B cell (primary cell): Measurements from ENCODE around the gene CACNA1A. TPM values are rescaled to one million over a fixed set of nuclear protein-coding genes. Genes with fewer than 3 reads are reported as not detected.

Experiments
- ATAC-seq: fragments of 200-7000 bp; cut with Tn5 transposase; one replicate; pipeline ENCODE4 v1.10.0; 2021; ENCODE audit warnings: low read depth, mild to moderate bottlenecking, moderate number of reproducible peaks, moderate library complexity
- CTCF ChIA-PET: fragments of 350-600 bp; sonication (Branson Sonifier 250); formaldehyde crosslinking; loops from one replicate; lab custom pipeline; 2021; ENCODE audit warnings: antibody characterized with exemption, inconsistent platforms; lab: Charles Lee
- POLR2A ChIA-PET: fragments of 350-600 bp; sonication (Branson Sonifier 250); formaldehyde crosslinking; loops from one replicate; lab custom pipeline; 2021; ENCODE audit warnings: antibody characterized with exemption; lab: Charles Lee
- DNase-seq: peaks from one replicate; pipeline ENCODE4 v3.0.0; 2013
- H2AFZ ChIP-seq: 2 replicates; pipeline ENCODE4 v1.6.1; 2012; ENCODE audit warnings: mild to moderate bottlenecking, low read depth, low read length; ENCODE audit not compliant: insufficient read depth, poor library complexity, severe bottlenecking
- H3K27ac ChIP-seq, 2 donors: 1 replicate in 1 of 2; 2 replicates in 1 of 2; pipeline ENCODE4 v1.5.1; 2012 to 2013; ENCODE audit warnings: low read length in 2 of 2, mild to moderate bottlenecking in 2 of 2, moderate library complexity in 1 of 2
- H3K27me3 ChIP-seq, 4 experiments: fragments of 200-600 bp in 1 of 4; sonication (generic) in 1 of 4; replicated peaks in 1 of 4; 1 replicate in 2 of 4; 2 replicates in 2 of 4; pipeline versions ENCODE4 v1.6.1 to v1.7.0; 2013 to 2016; ENCODE audit warnings: low read length in 3 of 4, mild to moderate bottlenecking in 2 of 4, mixed read lengths in 1 of 4, moderate library complexity in 1 of 4; ENCODE audit not compliant: insufficient read depth in 4 of 4, control insufficient read depth in 3 of 4; ENCODE audit errors: control extremely low read depth in 1 of 4
- H3K36me3 ChIP-seq, 2 experiments: replicated peaks in 1 of 2; 1 replicate in 1 of 2; 2 replicates in 1 of 2; pipeline versions ENCODE4 v1.6.1 to v1.7.1; 2013; ENCODE audit warnings: low read length in 1 of 2; ENCODE audit not compliant: insufficient read depth in 2 of 2, control insufficient read depth in 1 of 2; ENCODE audit errors: control extremely low read depth in 1 of 2, extremely low read depth in 1 of 2
- H3K4me1 ChIP-seq, 2 donors: fragments of 200-600 bp in 1 of 2; sonication (generic) in 1 of 2; 1 replicate in 1 of 2; 2 replicates in 1 of 2; pipeline versions ENCODE4 v1.5.1 to v1.6.1; 2013 to 2017; ENCODE audit warnings: low read length in 2 of 2; ENCODE audit not compliant: control insufficient read depth in 2 of 2, insufficient read depth in 2 of 2
- H3K4me2 ChIP-seq: replicated peaks from 2 replicates; pipeline ENCODE3; 2012; ENCODE audit warnings: mild to moderate bottlenecking, low read depth, low read length; ENCODE audit not compliant: poor library complexity, severe bottlenecking
- H3K4me3 ChIP-seq, 5 experiments: fragments of 200-600 bp in 1 of 5; sonication (generic) in 1 of 5; 1 replicate in 3 of 5; 2 replicates in 2 of 5; pipeline versions ENCODE4 v1.5.1 to v1.7.0; 2011 to 2016; ENCODE audit warnings: low read length in 4 of 5, mild to moderate bottlenecking in 4 of 5, low read depth in 2 of 5, control low read depth in 1 of 5, moderate library complexity in 1 of 5; ENCODE audit not compliant: insufficient read depth in 1 of 5; ENCODE audit errors: control extremely low read depth in 1 of 5, extremely low read depth in 1 of 5
- H3K79me2 ChIP-seq: fragments of 200-600 bp; sonication (generic); one replicate; pipeline ENCODE4 v1.6.0; 2016; ENCODE audit warnings: low read length; ENCODE audit not compliant: control insufficient read depth, insufficient read depth
- H3K9ac ChIP-seq: fragments of 200-600 bp; sonication (generic); 2 replicates; pipeline ENCODE4 v1.6.1; 2017; ENCODE audit warnings: mild to moderate bottlenecking, low read length, moderate library complexity
- H3K9me3 ChIP-seq, 3 donors: one replicate each; pipeline versions ENCODE4 v1.6.1 to v1.7.1; 2013; ENCODE audit warnings: low read length in 2 of 3; ENCODE audit not compliant: control insufficient read depth in 2 of 3, insufficient read depth in 1 of 3; ENCODE audit errors: control extremely low read depth in 1 of 3
- H4K20me1 ChIP-seq: 2 replicates; pipeline ENCODE4 v1.6.0; 2012; ENCODE audit warnings: mild to moderate bottlenecking, low read length; ENCODE audit not compliant: insufficient read depth, control insufficient read depth, poor library complexity, severe bottlenecking
- H3K27ac Mint-ChIP-seq: one replicate; pipeline ENCODE4 v1.8.0; 2021; ENCODE audit warnings: mixed read lengths
- H3K27me3 Mint-ChIP-seq: one replicate; pipeline ENCODE4 v1.8.0; 2021; ENCODE audit warnings: mixed read lengths
- H3K4me1 Mint-ChIP-seq: one replicate; pipeline ENCODE4 v1.8.0; 2021; ENCODE audit warnings: mixed read lengths
- H3K4me3 Mint-ChIP-seq: one replicate; pipeline ENCODE4 v1.8.0; 2021; ENCODE audit warnings: mixed read lengths
- H3K9me3 Mint-ChIP-seq: one replicate; pipeline ENCODE4 v1.8.0; 2022; ENCODE audit warnings: mixed read lengths; ENCODE audit not compliant: insufficient read depth
- CTCF ChIP-seq: fragments of 200-600 bp; IDR thresholded peaks from one replicate; pipeline ENCODE4 v1.8.0; 2022; ENCODE audit warnings: antibody characterized with exemption, mild to moderate bottlenecking
- EZH2 ChIP-seq: IDR thresholded peaks from 2 replicates; pipeline ENCODE4 v1.6.1; 2012; ENCODE audit warnings: borderline replicate concordance, low read depth, mild to moderate bottlenecking, moderate library complexity, low read length; ENCODE audit not compliant: insufficient read depth, poor library complexity, severe bottlenecking
- WGBS: methylation state at CpG from one replicate; pipeline ENCODE4 v1.1.5; 2013; ENCODE audit warnings: missing lambda C conversion rate; ENCODE audit not compliant: insufficient coverage; 5-methylcytosine and 5-hydroxymethylcytosine counted together
- intact Hi-C: fragments of 100-400 bp; cut with micrococcal nuclease; formaldehyde crosslinking; loops from one replicate; pipeline ENCODE4 v1.10.0; 2022
- polyA plus RNA-seq: library from polyadenylated mRNA; depleted of rRNA; stranded (reverse); fragments of >200 nt; gene quantifications from 2 replicates; pipeline ENCODE4 v1.2.3, GENCODE V29; 2012
- total RNA-seq, 2 donors: library from RNA; stranded (reverse); fragments of 120-200 nt in 1 of 2; gene quantifications; 1 replicate in 1 of 2; 2 replicates in 1 of 2; pipeline versions ENCODE4 v1.2.3 to v1.2.4, GENCODE V29; 2013 to 2022

CACNA1A gene
- total and polyA plus RNA-seq, 2 donors (not counting 1 experiment from before 2014, with no cell fraction given), result 1.2 to 1.3 TPM

GRCh38 chr19:13226983-13227382, 279.3 kb downstream of the CACNA1A start:
- H3K27ac Mint-ChIP-seq, result no peak overlapping the region

More at GRCh38 chr19:13226983-13227382, 279.3 kb downstream of the CACNA1A start:
- no peaks in the 10 kb centered on the region for H4K20me1 ChIP-seq
- H3K27ac ChIP-seq, result no peak overlapping the region
- Mint-ChIP-seq H3K4me1 (no peaks in the 10 kb centered on the region), H3K27me3 (peaks cover 21% of the 10 kb centered on the region), H3K9me3 (no peaks in the 10 kb centered on the region), H3K4me3 (no peak overlapping the region)
- H3K4me2 ChIP-seq, result no peak overlapping the region
- ChIA-PET CTCF (no interaction called here), POLR2A (no interaction called here)
- TF ChIP-seq CTCF (no peak), EZH2 (no peak)
- peaks cover 0 to 11% (median 1%) of the 10 kb centered on the region in 4 experiments for H3K27me3 ChIP-seq
- DNase-seq (no peak), ATAC-seq (no peak)
- H3K4me3 ChIP-seq, result no peak overlapping the region
- WGBS, result 87% methylated on average over 10 of the region's 14 CpGs
- H2AFZ ChIP-seq, result no peak overlapping the region
- H3K36me3 ChIP-seq, result no peaks in the 10 kb centered on the region
- intact Hi-C loops, result no loop called here
- H3K9ac ChIP-seq, result no peak overlapping the region
- H3K4me1 ChIP-seq, result no peaks in the 10 kb centered on the region
- H3K79me2 ChIP-seq, result no peaks in the 10 kb centered on the region
- no peaks in the 10 kb centered on the region for H3K9me3 ChIP-seq
